ENCODE results near the gene IL11.
A peak's percentile ranks its signal among the peaks of the same experiment; 100 is the strongest.

IL11 gene

GRCh38 chr19:55384131-55384919, 14.1 kb upstream of the IL11 start, which contains the start of gene TMEM238:
Gene TMEM238, minus strand, starts transcription at chr19:55384292. Its CDS starts 33 bp downstream, at chr19:55384259.
- DNase-seq (ENCODE audit: low read depth) = no peak
- TF ChIP-seq, protein P1, sequence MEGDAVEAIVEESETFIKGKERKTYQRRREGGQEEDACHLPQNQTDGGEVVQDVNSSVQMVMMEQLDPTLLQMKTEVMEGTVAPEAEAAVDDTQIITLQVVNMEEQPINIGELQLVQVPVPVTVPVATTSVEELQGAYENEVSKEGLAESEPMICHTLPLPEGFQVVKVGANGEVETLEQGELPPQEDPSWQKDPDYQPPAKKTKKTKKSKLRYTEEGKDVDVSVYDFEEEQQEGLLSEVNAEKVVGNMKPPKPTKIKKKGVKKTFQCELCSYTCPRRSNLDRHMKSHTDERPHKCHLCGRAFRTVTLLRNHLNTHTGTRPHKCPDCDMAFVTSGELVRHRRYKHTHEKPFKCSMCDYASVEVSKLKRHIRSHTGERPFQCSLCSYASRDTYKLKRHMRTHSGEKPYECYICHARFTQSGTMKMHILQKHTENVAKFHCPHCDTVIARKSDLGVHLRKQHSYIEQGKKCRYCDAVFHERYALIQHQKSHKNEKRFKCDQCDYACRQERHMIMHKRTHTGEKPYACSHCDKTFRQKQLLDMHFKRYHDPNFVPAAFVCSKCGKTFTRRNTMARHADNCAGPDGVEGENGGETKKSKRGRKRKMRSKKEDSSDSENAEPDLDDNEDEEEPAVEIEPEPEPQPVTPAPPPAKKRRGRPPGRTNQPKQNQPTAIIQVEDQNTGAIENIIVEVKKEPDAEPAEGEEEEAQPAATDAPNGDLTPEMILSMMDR (IDR thresholded peaks at IDR 0.05; ENCODE audit: low read depth, low read length, missing control alignments) = no peak
- H3K4me3 ChIP-seq (ENCODE audit: low read depth, low read length) = peak within 1 kb of the TSS; percentile 67

DNA sequence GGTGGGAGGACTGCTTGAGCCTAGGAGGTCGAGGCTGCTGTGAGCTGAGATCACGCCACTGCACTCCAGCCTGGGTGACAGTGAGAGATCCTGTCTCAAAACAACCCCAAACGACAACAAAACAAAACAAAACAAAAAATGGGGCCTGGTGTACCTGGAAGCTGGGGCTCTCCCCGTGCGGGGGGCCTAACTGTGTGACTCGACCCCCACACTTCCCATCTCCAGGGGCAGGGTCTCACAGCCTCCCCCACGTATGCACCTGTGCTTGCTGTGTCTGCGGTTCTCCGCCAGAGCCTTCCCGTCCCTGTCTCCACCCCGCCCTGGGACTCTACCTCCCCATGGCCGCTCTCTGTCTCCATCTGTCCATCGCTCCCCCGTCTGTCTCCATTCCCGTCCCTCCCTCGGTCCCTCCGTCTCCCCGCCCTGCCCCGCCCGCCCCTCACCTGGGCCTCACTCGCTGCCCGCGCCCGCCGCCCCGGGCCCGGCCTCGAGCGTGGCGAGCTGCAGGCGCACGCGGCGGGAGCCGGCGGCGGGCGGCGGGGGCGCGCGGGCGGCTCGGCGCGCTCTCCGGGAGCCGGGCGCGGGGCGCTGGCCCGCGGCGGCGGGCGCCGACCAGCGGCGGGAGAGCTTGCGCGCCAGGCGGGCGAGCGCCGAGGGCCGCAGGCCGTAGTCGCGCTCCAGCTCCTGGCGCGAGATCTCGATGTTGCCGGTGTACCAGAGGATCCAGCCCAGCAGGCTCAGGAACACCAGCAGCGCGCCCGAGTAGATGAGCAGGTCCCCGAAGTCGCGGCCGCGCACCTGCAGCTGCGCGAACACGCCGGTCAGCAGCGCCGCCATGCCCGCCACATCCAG, 13.2 kb upstream of the IL11 start:
- DNase-seq (ENCODE audit: low read depth) = no peak
- TF ChIP-seq, protein P1 (IDR thresholded peaks at IDR 0.05; ENCODE audit: low read depth, low read length, missing control alignments) = peak; percentile 16
- peak overlapping the region; percentile 67 for H3K4me3 ChIP-seq (ENCODE audit: low read depth, low read length)

- DNase-seq (ENCODE audit: low read depth) = no peak
- H3K4me3 ChIP-seq (ENCODE audit: low read depth, low read length) = peak overlapping the region; percentile 67; the same call in 1 of the 2 replicates
- TF ChIP-seq, protein P1 (IDR thresholded peaks at IDR 0.05; ENCODE audit: low read depth, low read length, missing control alignments) = no peak
Measured at GRCh38 chr19:55382522-55383054, 12.3 kb upstream of the IL11 start.

GRCh38 chr19:55382013-55382412, 11.8 kb upstream of the IL11 start:
- TF ChIP-seq, protein P1 (IDR thresholded peaks at IDR 0.05; ENCODE audit: low read depth, low read length, missing control alignments) = no peak
- no peak for DNase-seq (ENCODE audit: low read depth)
- H3K4me3 ChIP-seq (ENCODE audit: low read depth, low read length) = no peak overlapping the region

GRCh38 chr19:55379174-55379573, 8.9 kb upstream of the IL11 start:
- DNase-seq (ENCODE audit: low read depth) = no peak
- H3K4me3 ChIP-seq (ENCODE audit: low read depth, low read length) = no peak overlapping the region
- TF ChIP-seq, protein P1 (IDR thresholded peaks at IDR 0.05; ENCODE audit: low read depth, low read length, missing control alignments) = no peak

- TF ChIP-seq, protein P1 (IDR thresholded peaks at IDR 0.05; ENCODE audit: low read depth, low read length, missing control alignments) = no peak
- no peak overlapping the region for H3K4me3 ChIP-seq (ENCODE audit: low read depth, low read length)
- no peak for DNase-seq (ENCODE audit: low read depth)
Measured at GRCh38 chr19:55377356-55378131, 7.3 kb upstream of the IL11 start.
